ENCODE measurements around the gene EHD4. TPM values are rescaled to one million over a fixed set of nuclear protein-coding genes. Genes with fewer than 3 reads are reported as not detected.

Gene EHD4
- polyA plus RNA-seq, 2 of the 4 experiments (the other 2 are of a cell fraction) = 8.2 to 9.0 TPM

GRCh38 chr15:41866263-41866703, 106.1 kb downstream of the EHD4 start (continued):
- TF ChIP-seq ESRRA (IDR thresholded peaks at IDR 0.05; ENCODE audit: borderline replicate concordance, low read length) (no peak), MAFK (IDR thresholded peaks at IDR 0.05; ENCODE audit: partially characterized antibody) (no peak), ZFP36 (IDR thresholded peaks at IDR 0.05; ENCODE audit: borderline replicate concordance, partially characterized antibody) (no peak), HOXB13 (CRISPR knock-in tag; IDR thresholded peaks at IDR 0.05; ENCODE audit: low read depth) (no peak), ZC3H11A (IDR thresholded peaks at IDR 0.05) (no peak)

GRCh38 chr15:41865490-41866055, 106.8 kb downstream of the EHD4 start:
- Histone ChIP-seq H3K4me3 (no peak overlapping the region), H3K4me1 (no peaks in the 10 kb centered on the region), H3K27ac (no peak overlapping the region), H3K9me3 (no peaks in the 10 kb centered on the region), H3K4me2 (no peak overlapping the region)
- no peak for FAIRE-seq
- 81% methylated on average over 15 of the region's 18 CpGs for WGBS (ENCODE audit: missing lambda C conversion rate)
- ChIA-PET POLR2A (no interaction called here), CTCF (interaction anchor here (1.2 to 1.4 kb wide), 2 partner anchors 14 to 39 kb away, joined by 3 to 4 read pairs; no protein-coding TSS in a partner anchor)
- ATAC-seq = no peak
- TF ChIP-seq SMC3 (IDR thresholded peaks at IDR 0.05) (no peak), POLR2A (IDR thresholded peaks at IDR 0.05; ENCODE audit: low read length) (no peak), BHLHE40 (IDR thresholded peaks at IDR 0.05; ENCODE audit: low read depth, low read length) (no peak), GATA3 (IDR thresholded peaks at IDR 0.05; ENCODE audit: borderline replicate concordance) (no peak), FOSB (CRISPR knock-in tag; IDR thresholded peaks at IDR 0.05) (no peak), RFX5 (IDR thresholded peaks at IDR 0.05) (no peak), RNF2 (IDR thresholded peaks at IDR 0.05; ENCODE audit: borderline replicate concordance, low read depth) (no peak), CTCF (IDR thresholded peaks at IDR 0.05) (no peak), CHD2 (IDR thresholded peaks at IDR 0.05; ENCODE audit: low read length, partially characterized antibody) (no peak), SREBF2 (IDR thresholded peaks at IDR 0.05) (no peak), USF2 (IDR thresholded peaks at IDR 0.05) (no peak), CBX2 (IDR thresholded peaks at IDR 0.05; ENCODE audit: borderline replicate concordance, low read depth) (no peak), EHF (CRISPR knock-in tag; IDR thresholded peaks at IDR 0.05) (no peak), ZNF302 (CRISPR knock-in tag; IDR thresholded peaks at IDR 0.05) (no peak), MYC (IDR thresholded peaks at IDR 0.05; ENCODE audit: borderline replicate concordance, low read length) (no peak), JUN (IDR thresholded peaks at IDR 0.05) (no peak), REST (IDR thresholded peaks at IDR 0.05) (no peak), FOXS1 (CRISPR knock-in tag; IDR thresholded peaks at IDR 0.05) (no peak), HDAC2 (IDR thresholded peaks at IDR 0.05) (no peak), EP300 (IDR thresholded peaks at IDR 0.05) (no peak)
- no peak for DNase-seq (ENCODE audit: low read depth in 1 of 2, low spot score in 1 of 2)

Measured in A549 (cell line).